ENCODE data around the gene BST2. TPM values are rescaled to one million over a fixed set of nuclear protein-coding genes. Genes with fewer than 3 reads are reported as not detected.
"Not testable (repeated sequence)": the region's sequence is repeated elsewhere in the genome, so short reads cannot be mapped to it uniquely, and the experiment has no call there.

BST2 gene
- total RNA-seq, 1 experiment from 2014 or later, result 0.84 TPM

DNA sequence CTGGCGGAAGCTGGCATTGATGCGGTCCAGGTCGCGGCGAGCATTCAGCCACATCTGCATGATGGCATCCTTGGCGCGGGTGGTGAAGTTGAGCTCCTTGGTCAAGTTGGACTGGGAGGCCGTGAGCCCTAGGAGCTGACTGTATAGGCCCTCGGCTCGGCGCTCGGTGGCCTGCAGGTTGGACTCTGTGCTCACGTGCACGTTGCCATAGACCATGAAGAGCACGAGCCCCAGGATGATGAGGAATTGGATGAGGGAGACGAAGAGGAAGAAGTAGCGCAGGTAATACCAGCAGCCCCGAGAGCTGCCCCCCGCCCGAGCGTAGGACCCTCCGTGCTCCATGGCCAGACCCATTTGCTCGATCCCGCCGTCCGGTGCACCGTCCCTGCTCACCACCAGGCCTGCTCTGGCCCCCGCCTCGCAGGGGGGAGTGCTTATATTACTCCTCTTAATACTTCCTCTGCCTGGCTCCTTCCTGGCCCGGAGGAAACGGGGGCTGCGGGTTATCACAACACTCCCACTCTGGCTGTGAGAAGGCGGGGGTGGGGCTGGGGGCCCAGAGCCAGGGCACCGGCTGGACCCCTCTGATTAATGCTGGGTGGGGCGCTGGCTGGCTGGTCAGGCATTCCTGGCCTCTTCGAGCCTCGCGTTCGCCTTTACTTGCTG is 28.4 kb downstream of the BST2 start, which contains the start of gene PLVAP:
Gene PLVAP, minus strand, starts transcription at position 408 of the 666 bp plus-strand sequence. Its CDS starts 54 bp downstream, at position 354.
- no peak within 1 kb of the TSS for H2AFZ ChIP-seq (ENCODE audit: low read length)
- no peaks in the 10 kb centered on the region for H3K27me3 ChIP-seq (ENCODE audit: low read length)
- DNase-seq, result no peak
- no peak for TF ChIP-seq EZH2phosphoT487 (IDR thresholded peaks at IDR 0.05; ENCODE audit: borderline replicate concordance, low read length)
- TF ChIP-seq, protein P1, sequence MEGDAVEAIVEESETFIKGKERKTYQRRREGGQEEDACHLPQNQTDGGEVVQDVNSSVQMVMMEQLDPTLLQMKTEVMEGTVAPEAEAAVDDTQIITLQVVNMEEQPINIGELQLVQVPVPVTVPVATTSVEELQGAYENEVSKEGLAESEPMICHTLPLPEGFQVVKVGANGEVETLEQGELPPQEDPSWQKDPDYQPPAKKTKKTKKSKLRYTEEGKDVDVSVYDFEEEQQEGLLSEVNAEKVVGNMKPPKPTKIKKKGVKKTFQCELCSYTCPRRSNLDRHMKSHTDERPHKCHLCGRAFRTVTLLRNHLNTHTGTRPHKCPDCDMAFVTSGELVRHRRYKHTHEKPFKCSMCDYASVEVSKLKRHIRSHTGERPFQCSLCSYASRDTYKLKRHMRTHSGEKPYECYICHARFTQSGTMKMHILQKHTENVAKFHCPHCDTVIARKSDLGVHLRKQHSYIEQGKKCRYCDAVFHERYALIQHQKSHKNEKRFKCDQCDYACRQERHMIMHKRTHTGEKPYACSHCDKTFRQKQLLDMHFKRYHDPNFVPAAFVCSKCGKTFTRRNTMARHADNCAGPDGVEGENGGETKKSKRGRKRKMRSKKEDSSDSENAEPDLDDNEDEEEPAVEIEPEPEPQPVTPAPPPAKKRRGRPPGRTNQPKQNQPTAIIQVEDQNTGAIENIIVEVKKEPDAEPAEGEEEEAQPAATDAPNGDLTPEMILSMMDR (conservative IDR thresholded peaks at IDR 0.05; ENCODE audit: low read depth, low read length), result no peak
- no peak for TF ChIP-seq EZH2 (IDR thresholded peaks at IDR 0.05; ENCODE audit: low read length, unreplicated experiment)
- no peaks in the 10 kb centered on the region for H4K20me1 ChIP-seq (ENCODE audit: low read length)
- no peak within 1 kb of the TSS for H3K4me2 ChIP-seq (ENCODE audit: low read length)
- intact Hi-C loops (cut with micrococcal nuclease), result no loop called here
- no peak within 1 kb of the TSS for H3K4me3 ChIP-seq (ENCODE audit: low read length)
- ATAC-seq, result no peak
- BruUV-seq (replicated peaks), result no TSS peak
- H3K4me1 ChIP-seq (ENCODE audit: insufficient read depth, low read length), result no peaks in the 10 kb centered on the region
- ChIA-PET POLR2A (ENCODE audit: unreplicated experiment) (no interaction called here), CTCF (no interaction called here)
- H3K9me2 ChIP-seq (replicated peaks; ENCODE audit: low read length), result no peaks in the 10 kb centered on the region
- no peak within 1 kb of the TSS for H3K27ac ChIP-seq (ENCODE audit: low read length)
- no peaks in the 10 kb centered on the region for H3K79me2 ChIP-seq (ENCODE audit: low read length)
- H3K9me3 ChIP-seq (ENCODE audit: low read length), result no peaks in the 10 kb centered on the region
- no peaks in the 10 kb centered on the region for H3K36me3 ChIP-seq (ENCODE audit: low read depth, low read length)
- H3K9ac ChIP-seq (ENCODE audit: low read length), result no peak within 1 kb of the TSS
- H3F3A ChIP-seq (ENCODE audit: low read length, unreplicated experiment), result no peaks in the 10 kb centered on the region

DNA sequence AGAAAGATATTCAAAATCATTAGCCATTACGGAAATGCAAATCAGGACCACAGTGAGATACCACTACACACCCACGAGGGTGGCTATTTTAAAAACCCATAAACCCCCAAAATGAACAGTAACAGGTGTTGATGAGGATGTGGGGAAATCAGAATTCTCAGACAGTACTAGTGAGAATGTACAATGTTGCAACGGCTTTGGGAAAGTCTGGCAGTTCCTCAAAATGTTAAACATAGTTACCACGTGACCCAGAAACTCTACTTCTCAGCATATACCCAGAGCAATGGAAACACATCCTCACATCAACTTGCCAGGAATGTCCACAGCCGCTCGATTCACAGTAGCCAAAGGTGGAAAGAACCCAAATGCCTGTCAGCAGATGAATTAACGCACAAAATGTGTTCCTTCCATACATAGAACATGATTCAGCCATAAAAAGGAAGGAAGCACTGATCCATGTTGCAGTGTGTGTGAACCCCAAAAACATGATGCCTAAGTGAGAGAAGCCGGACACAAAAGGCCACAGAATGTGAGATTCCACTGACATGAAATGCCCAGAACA is 35.3 kb downstream of the BST2 start:
- DNase-seq (no peak), ATAC-seq (no peak)
- TF ChIP-seq EZH2phosphoT487 (IDR thresholded peaks at IDR 0.05; ENCODE audit: borderline replicate concordance, low read length) (no peak), EZH2 (IDR thresholded peaks at IDR 0.05; ENCODE audit: low read length, unreplicated experiment) (no peak)
- TF ChIP-seq, protein P1 (conservative IDR thresholded peaks at IDR 0.05; ENCODE audit: low read depth, low read length), result no peak
- Histone ChIP-seq H3K9me2 (replicated peaks; ENCODE audit: low read length) (no peaks in the 10 kb centered on the region), H4K20me1 (ENCODE audit: low read length) (no peaks in the 10 kb centered on the region), H3K4me2 (ENCODE audit: low read length) (no peak overlapping the region), H3K36me3 (ENCODE audit: low read depth, low read length) (no peaks in the 10 kb centered on the region), H3K9me3 (ENCODE audit: low read length) (no peaks in the 10 kb centered on the region), H3K27me3 (ENCODE audit: low read length) (no peaks in the 10 kb centered on the region), H3K9ac (ENCODE audit: low read length) (no peak overlapping the region), H3K79me2 (ENCODE audit: low read length) (no peaks in the 10 kb centered on the region), H2AFZ (ENCODE audit: low read length) (no peak overlapping the region), H3K27ac (ENCODE audit: low read length) (no peak overlapping the region), H3F3A (ENCODE audit: low read length, unreplicated experiment) (no peaks in the 10 kb centered on the region), H3K4me1 (ENCODE audit: insufficient read depth, low read length) (no peaks in the 10 kb centered on the region), H3K4me3 (ENCODE audit: low read length) (no peak overlapping the region)
- ChIA-PET CTCF (interaction anchor here (0.7 kb wide), 2 partner anchors 20 to 28 kb away, joined by 4 to 16 read pairs; no protein-coding TSS in a partner anchor), POLR2A (ENCODE audit: unreplicated experiment) (no interaction called here)
- no TSS peak for BruUV-seq (replicated peaks)
- intact Hi-C loops (cut with micrococcal nuclease), result no loop called here

DNA sequence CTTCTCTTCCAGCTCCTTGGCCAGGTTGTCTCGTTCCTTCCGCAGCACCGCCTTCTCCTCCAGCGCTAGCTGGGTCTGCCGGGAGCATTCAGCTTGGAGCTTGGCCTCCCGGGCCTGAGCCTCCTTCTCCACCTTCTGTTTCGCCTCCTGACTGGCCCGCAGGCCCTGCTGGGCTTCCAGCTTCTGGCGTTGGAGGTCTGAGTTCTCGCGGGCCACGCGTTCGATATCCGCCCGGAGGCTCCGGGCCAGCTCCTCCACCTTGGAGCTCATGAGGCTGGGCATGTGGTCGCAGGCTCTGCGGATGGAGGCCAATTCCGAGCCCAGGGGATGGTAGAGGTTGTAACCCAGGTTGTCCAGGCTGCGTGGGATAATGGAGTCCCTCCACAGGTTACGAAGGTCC is 40.1 kb downstream of the BST2 start:
- no peaks in the 10 kb centered on the region for H3K79me2 ChIP-seq (ENCODE audit: low read length)
- ATAC-seq (no peak), DNase-seq (no peak)
- H3F3A ChIP-seq (ENCODE audit: low read length, unreplicated experiment), result no peaks in the 10 kb centered on the region
- H3K9me3 ChIP-seq (ENCODE audit: low read length), result no peaks in the 10 kb centered on the region
- intact Hi-C loops (cut with micrococcal nuclease), result no loop called here
- CTCF ChIA-PET, result no interaction called here
- no peaks in the 10 kb centered on the region for H3K9me2 ChIP-seq (replicated peaks; ENCODE audit: low read length)
- H3K27me3 ChIP-seq (ENCODE audit: low read length), result no peaks in the 10 kb centered on the region
- POLR2A ChIA-PET (ENCODE audit: unreplicated experiment), result no interaction called here
- no peaks in the 10 kb centered on the region for H3K36me3 ChIP-seq (ENCODE audit: low read depth, low read length)
- BruUV-seq (replicated peaks), result no TSS peak
- H3K4me3 ChIP-seq (ENCODE audit: low read length), result no peak overlapping the region
- TF ChIP-seq EZH2phosphoT487 (IDR thresholded peaks at IDR 0.05; ENCODE audit: borderline replicate concordance, low read length), result no peak
- no peak overlapping the region for H3K4me2 ChIP-seq (ENCODE audit: low read length)
- no peaks in the 10 kb centered on the region for H4K20me1 ChIP-seq (ENCODE audit: low read length)
- no peaks in the 10 kb centered on the region for H3K4me1 ChIP-seq (ENCODE audit: insufficient read depth, low read length)
- no peak overlapping the region for H2AFZ ChIP-seq (ENCODE audit: low read length)
- no peak overlapping the region for H3K9ac ChIP-seq (ENCODE audit: low read length)
- H3K27ac ChIP-seq (ENCODE audit: low read length), result no peak overlapping the region

DNA sequence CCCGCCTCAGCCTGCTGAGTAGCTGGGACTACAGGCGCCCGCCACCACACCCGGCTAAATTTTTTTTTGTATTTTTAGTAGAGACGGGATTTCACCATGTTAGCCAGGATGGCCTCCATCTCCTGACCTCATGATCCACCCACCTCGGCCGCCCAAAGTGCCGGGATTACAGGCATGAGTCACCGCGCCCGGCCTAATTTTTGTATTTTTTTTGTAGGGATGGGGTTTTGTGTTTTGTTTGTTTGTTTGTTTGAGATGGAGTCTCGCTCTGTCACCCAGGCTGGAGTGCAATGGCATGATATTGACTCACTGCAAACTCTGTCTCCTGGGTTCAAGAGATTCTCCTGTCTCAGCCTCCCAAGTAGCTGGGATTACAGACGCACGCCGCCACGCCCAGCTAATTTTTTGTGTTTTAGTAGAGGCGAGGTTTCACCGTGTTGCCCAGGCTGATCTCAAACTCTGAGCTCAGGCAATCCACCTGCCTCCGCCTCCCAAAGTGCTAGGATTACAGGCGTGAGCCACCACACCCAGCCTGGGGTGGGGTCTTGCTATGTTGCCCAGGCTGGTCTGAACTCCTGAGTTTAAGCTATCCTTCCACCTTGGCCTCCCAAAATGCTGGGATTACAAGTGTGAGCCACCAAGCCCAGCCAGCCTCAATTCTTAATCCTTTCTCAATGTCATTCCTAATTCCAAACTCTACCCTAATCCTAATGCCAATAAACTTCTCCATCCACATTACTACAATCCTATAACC is 41.4 kb downstream of the BST2 start:
- DNase-seq; H3K27me3 ChIP-seq (ENCODE audit: low read length); H3F3A ChIP-seq (ENCODE audit: low read length, unreplicated experiment); ATAC-seq; POLR2A ChIA-PET (ENCODE audit: unreplicated experiment); H3K36me3 ChIP-seq (ENCODE audit: low read depth, low read length); BruUV-seq (replicated peaks); H3K4me1 ChIP-seq (ENCODE audit: insufficient read depth, low read length); CTCF ChIA-PET; H3K9ac ChIP-seq (ENCODE audit: low read length); H2AFZ ChIP-seq (ENCODE audit: low read length); H3K27ac ChIP-seq (ENCODE audit: low read length); H3K79me2 ChIP-seq (ENCODE audit: low read length); H3K9me3 ChIP-seq (ENCODE audit: low read length); H4K20me1 ChIP-seq (ENCODE audit: low read length); H3K4me3 ChIP-seq (ENCODE audit: low read length); H3K9me2 ChIP-seq (replicated peaks; ENCODE audit: low read length); intact Hi-C loops (cut with micrococcal nuclease); H3K4me2 ChIP-seq (ENCODE audit: low read length): not testable (repeated sequence)
